ENCODE data around the gene ABHD12. TPM values are rescaled to one million over a fixed set of nuclear protein-coding genes. Genes with fewer than 3 reads are reported as not detected.
"Not testable (repeated sequence)": the region's sequence is repeated elsewhere in the genome, so short reads cannot be mapped to it uniquely, and the experiment has no call there.

Gene ABHD12
- total RNA-seq, 4 donors from 2014 or later, result 41.6 to 75.8 (median 52.3) TPM

DNA sequence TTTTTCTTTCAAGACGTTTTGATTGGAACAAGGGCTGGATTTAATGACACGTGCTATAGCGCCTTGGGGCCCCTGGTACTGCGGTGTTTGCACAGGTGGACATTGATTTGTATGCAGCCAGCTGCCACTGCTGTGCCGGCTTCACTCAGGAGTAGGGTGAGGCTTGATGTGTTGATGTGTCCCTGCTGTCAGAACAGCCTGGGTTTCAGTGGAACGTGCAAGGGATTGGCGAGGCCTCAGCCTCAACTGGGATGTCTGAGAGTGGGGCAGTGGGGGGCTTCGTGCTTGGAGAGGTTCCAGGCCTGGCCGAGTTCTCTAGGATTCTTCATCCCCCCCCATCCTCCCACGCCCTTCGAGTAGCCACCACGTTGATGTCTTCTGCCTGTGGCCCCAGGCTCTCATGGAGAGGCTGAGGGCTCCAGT, 119.8 kb downstream of the ABHD12 start:
- Histone ChIP-seq H3K27me3 (no peaks in the 10 kb centered on the region), H3K9me3 (no peaks in the 10 kb centered on the region), H3K4me1 (peaks cover 24% of the 10 kb centered on the region), H3K27ac (no peak overlapping the region), H3K36me3 (peaks cover 57% of the 10 kb centered on the region), H3K4me3 (no peak overlapping the region)
- TF ChIP-seq POLR2A (IDR thresholded peaks at IDR 0.05) (no peak), EP300 (IDR thresholded peaks at IDR 0.05) (no peak), CTCF (IDR thresholded peaks at IDR 0.05) (no peak), POLR2AphosphoS5 (IDR thresholded peaks at IDR 0.05) (no peak)
- WGBS, result 91% methylated on average over 12 of the region's 12 CpGs
- DNase-seq (ENCODE audit: low spot score in 2 of 2), result peak; percentile 43 to 73

GRCh38 chr20:25269833-25270170, 120.8 kb downstream of the ABHD12 start:
- H3K36me3 ChIP-seq, result peaks cover 50% of the 10 kb centered on the region
- WGBS, result 92% methylated on average over 6 of the region's 6 CpGs

DNA sequence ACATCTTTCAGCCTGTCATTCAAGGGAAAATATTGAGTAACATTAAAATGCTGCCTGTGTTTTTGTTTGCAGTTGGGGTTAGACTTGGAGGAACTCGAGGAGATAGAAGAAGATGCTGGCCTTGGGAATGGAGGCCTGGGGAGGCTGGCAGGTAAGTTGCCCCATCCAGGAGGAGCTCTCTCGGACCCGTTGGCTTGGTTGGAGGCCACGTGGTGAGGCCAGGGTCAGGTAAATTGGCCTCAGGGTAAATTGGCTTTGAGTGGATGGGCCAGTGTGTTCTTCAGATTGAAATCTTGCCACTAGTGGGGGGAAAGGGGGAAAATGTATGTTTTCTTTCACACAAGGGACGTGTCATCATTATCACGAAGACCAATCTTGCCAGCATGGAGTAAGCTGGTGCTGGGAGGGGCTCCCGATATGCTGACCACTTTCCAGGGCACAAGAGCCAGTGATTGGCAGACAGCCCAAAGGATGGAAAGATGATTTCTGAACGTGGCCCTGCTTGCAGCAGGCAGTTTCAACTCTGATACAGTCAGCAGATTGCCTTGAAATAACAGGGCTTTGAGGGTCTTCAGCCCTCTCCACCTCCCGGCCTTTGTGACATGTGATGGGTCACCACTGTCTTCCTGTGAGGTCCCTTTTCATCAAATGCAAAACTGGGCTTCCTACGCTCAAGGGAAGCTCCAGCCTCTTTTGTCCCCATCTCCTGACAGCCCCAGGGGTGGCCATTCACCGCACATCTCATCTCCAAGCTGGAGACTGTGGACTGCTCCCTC, 121.4 kb downstream of the ABHD12 start:
- Histone ChIP-seq H3K4me3 (no peak overlapping the region), H3K27me3 (no peaks in the 10 kb centered on the region), H3K9me3 (no peaks in the 10 kb centered on the region), H3K4me1 (peaks cover 23% of the 10 kb centered on the region), H3K36me3 (peaks cover 45% of the 10 kb centered on the region), H3K27ac (no peak overlapping the region)
- WGBS, result 88% methylated on average over 11 of the region's 11 CpGs
- TF ChIP-seq POLR2A (IDR thresholded peaks at IDR 0.05) (no peak), POLR2AphosphoS5 (IDR thresholded peaks at IDR 0.05) (no peak), CTCF (IDR thresholded peaks at IDR 0.05) (no peak), EP300 (IDR thresholded peaks at IDR 0.05) (no peak)
- DNase-seq (ENCODE audit: low spot score in 2 of 2), result peak; percentile 40 to 69

More at GRCh38 chr20:25269833-25270170, 120.8 kb downstream of the ABHD12 start:
- Histone ChIP-seq H3K27ac (no peak overlapping the region), H3K4me3 (no peak overlapping the region), H3K9me3 (no peaks in the 10 kb centered on the region), H3K27me3 (no peaks in the 10 kb centered on the region), H3K4me1 (peaks cover 24% of the 10 kb centered on the region)
- DNase-seq (ENCODE audit: low spot score in 2 of 2), result no peak
- TF ChIP-seq EP300 (IDR thresholded peaks at IDR 0.05) (no peak), POLR2AphosphoS5 (IDR thresholded peaks at IDR 0.05) (no peak), CTCF (IDR thresholded peaks at IDR 0.05) (no peak), POLR2A (IDR thresholded peaks at IDR 0.05) (no peak)

- H3K4me1 ChIP-seq, result peaks cover 13% of the 10 kb centered on the region
- H3K4me3 ChIP-seq, H3K27ac ChIP-seq, H3K27me3 ChIP-seq, H3K9me3 ChIP-seq: not testable (repeated sequence)
- peaks cover 24% of the 10 kb centered on the region for H3K36me3 ChIP-seq
- WGBS, result 95% methylated on average over 14 of the region's 16 CpGs
- peak in 1 of 2 donors; percentile 26 for DNase-seq (ENCODE audit: low spot score in 2 of 2)
Observed at GRCh38 chr20:25260770-25261437, 129.7 kb downstream of the ABHD12 start.

DNA sequence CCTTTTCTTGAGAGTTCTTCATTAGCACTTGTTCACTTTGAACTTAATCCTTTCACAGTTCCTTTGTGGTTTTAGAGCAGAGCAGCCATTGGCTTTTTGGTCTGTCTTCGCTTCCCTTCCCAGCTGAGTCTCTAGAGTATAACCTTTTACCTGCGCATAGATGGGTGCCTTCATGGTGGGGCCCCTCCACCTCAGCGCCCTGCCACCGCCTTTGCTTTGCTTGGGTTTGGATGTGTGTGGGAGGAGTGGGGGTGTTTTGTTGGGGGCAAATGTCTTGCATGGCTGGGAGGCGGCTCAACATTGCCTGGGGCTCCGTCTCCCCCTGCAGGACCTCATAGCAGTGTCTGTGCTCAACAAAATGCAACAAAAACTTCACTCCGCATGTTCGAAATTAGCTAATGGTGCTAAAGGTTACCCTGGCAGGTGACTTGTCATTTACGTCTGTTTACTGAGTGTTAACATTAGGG, 130.8 kb downstream of the ABHD12 start:
- H3K27me3 ChIP-seq, result no peaks in the 10 kb centered on the region
- no peak overlapping the region for H3K4me3 ChIP-seq
- H3K27ac ChIP-seq, result no peak overlapping the region
- 95% methylated on average over 9 of the region's 9 CpGs for WGBS
- peak in 1 of 2 donors; percentile 65 for DNase-seq (ENCODE audit: low spot score in 2 of 2)
- no peaks in the 10 kb centered on the region for H3K9me3 ChIP-seq
- no peak for TF ChIP-seq CTCF (IDR thresholded peaks at IDR 0.05)
- TF ChIP-seq POLR2A (IDR thresholded peaks at IDR 0.05), result no peak
- no peak for TF ChIP-seq POLR2AphosphoS5 (IDR thresholded peaks at IDR 0.05)
- no peak for TF ChIP-seq EP300 (IDR thresholded peaks at IDR 0.05)
- peaks cover 24% of the 10 kb centered on the region for H3K36me3 ChIP-seq
- H3K4me1 ChIP-seq, result peaks cover 21% of the 10 kb centered on the region
